Aorta (tissue), 5 donors: Measurements from ENCODE around the gene CFAP57. TPM values are rescaled to one million over a fixed set of nuclear protein-coding genes. Genes with fewer than 3 reads are reported as not detected.

Source experiments
- ATAC-seq: fragments of 200-7000 bp; cut with Tn5 transposase; one replicate; pipeline ENCODE4 v1.9.1; 2022; ENCODE audit warnings: moderate library complexity; ENCODE audit not compliant: low FRiP score
- DNase-seq, 2 donors: peaks; one replicate each; pipeline ENCODE4 v3.0.0-alpha.2; 2020
- H3K27ac ChIP-seq, 2 donors: one replicate each; pipeline ENCODE4 v1.5.1; 2013; ENCODE audit warnings: low read length in 2 of 2, mild to moderate bottlenecking in 2 of 2, moderate library complexity in 2 of 2, control low read depth in 1 of 2, inconsistent platforms in 1 of 2, low read depth in 1 of 2
- H3K27me3 ChIP-seq, 2 donors: one replicate each; pipeline ENCODE4 v1.6.1; 2013; ENCODE audit warnings: control low read depth in 1 of 2, low read length in 1 of 2, mild to moderate bottlenecking in 1 of 2, moderate library complexity in 1 of 2; ENCODE audit not compliant: insufficient read depth in 2 of 2, control insufficient read depth in 1 of 2
- H3K36me3 ChIP-seq, 2 donors: one replicate each; pipeline ENCODE4 v1.6.1; 2013; ENCODE audit warnings: control low read depth in 1 of 2, low read length in 1 of 2, mild to moderate bottlenecking in 1 of 2; ENCODE audit not compliant: insufficient read depth in 2 of 2, control insufficient read depth in 1 of 2
- H3K4me1 ChIP-seq, 2 donors: one replicate each; pipeline ENCODE4 v1.6.1; 2013; ENCODE audit warnings: low read length in 2 of 2, control low read depth in 1 of 2, mild to moderate bottlenecking in 1 of 2, moderate library complexity in 1 of 2; ENCODE audit not compliant: insufficient read depth in 2 of 2, control insufficient read depth in 1 of 2
- H3K4me3 ChIP-seq, 2 donors: one replicate each; pipeline ENCODE4 v1.5.1; 2013; ENCODE audit warnings: low read length in 2 of 2, control low read depth in 1 of 2, mild to moderate bottlenecking in 1 of 2
- H3K9me3 ChIP-seq: one replicate; pipeline ENCODE4 v1.6.1; 2013; ENCODE audit warnings: mild to moderate bottlenecking, low read length; ENCODE audit not compliant: control insufficient read depth
- WGBS, 2 donors: extraction: QIAGEN DNeasy Blood & Tissue Kit; methylation state at CpG; one replicate each; pipeline ENCODE4 v1.1.7; 2013; 5-methylcytosine and 5-hydroxymethylcytosine counted together
- intact Hi-C, 2 donors: fragments of 100-400 bp; cut with DNase I; formaldehyde crosslinking; loops; one replicate each; pipeline versions ENCODE4 v1.14.2 to v1.15.0; 2022
- polyA plus RNA-seq, 2 donors: library from polyadenylated mRNA; stranded (reverse); fragments of 200-250 nt; gene quantifications; one replicate each; pipeline ENCODE4 v1.2.3, GENCODE V29; 2013
- total RNA-seq, 2 donors: library from RNA; stranded (reverse); fragmentation: NEBNext Ultra II Directional; extraction: Animal tissue kit (Norgen Biotek cat#: 25700); gene quantifications; one replicate each; pipeline ENCODE4 v1.2.1, GENCODE V29; 2021
- donor health status: healthy with polysubstance abuse.
- donor health status: Bipolar disorder and iron deficiency.
- donor health status: DM: no; HTN: no; CAD: no.
- donor health status: DM: no; HTN: no; CAD: no.
- donor health status: DM: yes; HTN: yes; CAD: no.

The CFAP57 gene
- total and polyA plus RNA-seq, 4 donors, result under 0.01 to 1.3 (median 0.13) TPM; not detected in 1

- no peaks in the 10 kb centered on the region for H3K9me3 ChIP-seq
- intact Hi-C loops, result no loop called here
- H3K27me3 ChIP-seq, result no peaks in the 10 kb centered on the region
- H3K4me3 ChIP-seq, result no peak overlapping the region
- ATAC-seq (no peak), DNase-seq (peak in 1 of 2 donors; percentile 31)
- H3K27ac ChIP-seq, result no peak overlapping the region
- WGBS, 2 donors, result 95 to 97% methylated on average over 7 of the region's 7 CpGs
- no peaks in the 10 kb centered on the region for H3K4me1 ChIP-seq
- no peaks in the 10 kb centered on the region for H3K36me3 ChIP-seq
Measured at GRCh38 chr1:43273708-43274107, 101.6 kb downstream of the CFAP57 start.

- Histone ChIP-seq H3K36me3 (no peaks in the 10 kb centered on the region), H3K9me3 (no peaks in the 10 kb centered on the region), H3K27ac (no peak overlapping the region), H3K4me1 (no peaks in the 10 kb centered on the region), H3K4me3 (no peak overlapping the region), H3K27me3 (no peaks in the 10 kb centered on the region)
- DNase-seq (peak in 1 of 2 donors; percentile 61), ATAC-seq (no peak)
- WGBS, 2 donors, result 51 to 53% methylated on average over 11 of the region's 11 CpGs
- intact Hi-C loops, result no loop called here
Measured at GRCh38 chr1:43274125-43274803, 102.1 kb downstream of the CFAP57 start.

- intact Hi-C loops, result no loop called here
- ATAC-seq (no peak), DNase-seq (peak in 1 of 2 donors; percentile 34)
- no peaks in the 10 kb centered on the region for H3K27me3 ChIP-seq
- no peaks in the 10 kb centered on the region for H3K36me3 ChIP-seq
- H3K9me3 ChIP-seq, result no peaks in the 10 kb centered on the region
- no peak overlapping the region for H3K27ac ChIP-seq
- H3K4me1 ChIP-seq, result no peaks in the 10 kb centered on the region
- WGBS, 2 donors, result 76 to 81% methylated on average over 8 of the region's 8 CpGs
- no peak overlapping the region for H3K4me3 ChIP-seq
Measured at GRCh38 chr1:43274804-43275180, 102.7 kb downstream of the CFAP57 start.

- ATAC-seq (no peak), DNase-seq (peak in 1 of 2 donors; percentile 52)
- intact Hi-C loops, result no loop called here
- H3K36me3 ChIP-seq, result no peaks in the 10 kb centered on the region
- no peak overlapping the region for H3K4me3 ChIP-seq
- no peaks in the 10 kb centered on the region for H3K9me3 ChIP-seq
- H3K27ac ChIP-seq, result no peak overlapping the region
- whole genome bisulfite sequencing, 2 donors, result 79 to 81% methylated on average over 12 of the region's 12 CpGs
- no peaks in the 10 kb centered on the region for H3K27me3 ChIP-seq
- no peaks in the 10 kb centered on the region for H3K4me1 ChIP-seq
Measured at GRCh38 chr1:43275826-43276620, 103.9 kb downstream of the CFAP57 start.

GRCh38 chr1:43276673-43277072 lies 104.5 kb downstream of the CFAP57 start:
- DNase-seq (peak in 1 of 2 donors; percentile 21), ATAC-seq (peak; percentile 53)
- 42 to 49% methylated on average over 6 to 7 of the region's 7 CpGs for WGBS, 2 donors
- no peaks in the 10 kb centered on the region for H3K9me3 ChIP-seq
- no peak overlapping the region for H3K27ac ChIP-seq
- H3K4me1 ChIP-seq, result no peaks in the 10 kb centered on the region
- no peaks in the 10 kb centered on the region for H3K27me3 ChIP-seq
- no peak overlapping the region for H3K4me3 ChIP-seq
- H3K36me3 ChIP-seq, result no peaks in the 10 kb centered on the region
- intact Hi-C loops, result no loop called here

GRCh38 chr1:43277116-43277876 lies 105.2 kb downstream of the CFAP57 start:
- intact Hi-C loops, result no loop called here
- Histone ChIP-seq H3K36me3 (no peaks in the 10 kb centered on the region), H3K27me3 (no peaks in the 10 kb centered on the region), H3K4me1 (no peaks in the 10 kb centered on the region), H3K9me3 (no peaks in the 10 kb centered on the region), H3K4me3 (no peak overlapping the region), H3K27ac (no peak overlapping the region)
- ATAC-seq, result no peak
- WGBS, 2 donors, result 82 to 84% methylated on average over 7 of the region's 7 CpGs
- peak; percentile 26 to 57 for DNase-seq

- WGBS, 2 donors, result 90 to 100% methylated on average over 5 of the region's 5 CpGs
- Histone ChIP-seq H3K4me1 (no peaks in the 10 kb centered on the region), H3K27ac (no peak overlapping the region), H3K27me3 (no peaks in the 10 kb centered on the region), H3K4me3 (no peak overlapping the region), H3K36me3 (no peaks in the 10 kb centered on the region), H3K9me3 (no peaks in the 10 kb centered on the region)
- intact Hi-C loops, result no loop called here
- DNase-seq, result peak; percentile 34 to 50
- ATAC-seq, result no peak
Measured at GRCh38 chr1:43279161-43279560, 107.0 kb downstream of the CFAP57 start.

GRCh38 chr1:43279666-43280065 lies 107.5 kb downstream of the CFAP57 start:
- H3K4me3 ChIP-seq, result no peak overlapping the region
- H3K27me3 ChIP-seq, result no peaks in the 10 kb centered on the region
- peak; percentile 42 to 62 for DNase-seq
- 91 to 94% methylated on average over 6 of the region's 6 CpGs for WGBS, 2 donors
- intact Hi-C loops, result no loop called here
- H3K4me1 ChIP-seq, result no peaks in the 10 kb centered on the region
- no peaks in the 10 kb centered on the region for H3K36me3 ChIP-seq
- no peak for ATAC-seq
- H3K27ac ChIP-seq, result no peak overlapping the region
- no peaks in the 10 kb centered on the region for H3K9me3 ChIP-seq
